CD14-positive monocyte (primary cell): ENCODE data around the gene GYS1. TPM values are rescaled to one million over a fixed set of nuclear protein-coding genes. Genes with fewer than 3 reads are reported as not detected.

Source experiments
- DNase-seq, 3 donors: peaks; one replicate each; pipeline ENCODE4 v3.0.0-alpha.2; 2011 to 2022
- H2AFZ ChIP-seq: 2 replicates; pipeline ENCODE4 v1.6.0; 2012; ENCODE audit warnings: mild to moderate bottlenecking, low read depth, low read length, inconsistent platforms; ENCODE audit not compliant: insufficient read depth, poor library complexity, severe bottlenecking
- H3K27ac ChIP-seq, 2 donors: 1 replicate in 1 of 2; 2 replicates in 1 of 2; pipeline ENCODE4 v1.5.1; 2012 to 2013; ENCODE audit warnings: low read length in 2 of 2, control low read depth in 1 of 2, inconsistent platforms in 1 of 2, low read depth in 1 of 2, mild to moderate bottlenecking in 1 of 2
- H3K27me3 ChIP-seq, 2 donors: one replicate each; pipeline versions ENCODE4 v1.6.0 to v1.6.1; 2011 to 2013; ENCODE audit warnings: low read length in 2 of 2; ENCODE audit not compliant: control insufficient read depth in 2 of 2, insufficient read depth in 2 of 2
- H3K36me3 ChIP-seq, 2 donors: replicated peaks in 1 of 2; 1 replicate in 1 of 2; 2 replicates in 1 of 2; pipeline versions ENCODE4 v1.5.1 to v1.6.1; 2012 to 2013; ENCODE audit warnings: low read length in 2 of 2, control low read depth in 1 of 2, inconsistent platforms in 1 of 2, mild to moderate bottlenecking in 1 of 2; ENCODE audit not compliant: insufficient read depth in 2 of 2, control insufficient read depth in 1 of 2
- H3K4me1 ChIP-seq, 2 donors: 1 replicate in 1 of 2; 2 replicates in 1 of 2; pipeline versions ENCODE4 v1.5.1 to v1.6.1; 2012 to 2013; ENCODE audit warnings: low read length in 2 of 2, control low read depth in 1 of 2, inconsistent platforms in 1 of 2, mild to moderate bottlenecking in 1 of 2, moderate library complexity in 1 of 2; ENCODE audit not compliant: insufficient read depth in 2 of 2, control insufficient read depth in 1 of 2
- H3K4me2 ChIP-seq: replicated peaks from 2 replicates; pipeline ENCODE3; 2012; ENCODE audit warnings: low read length, moderate library complexity, mild to moderate bottlenecking; ENCODE audit not compliant: poor library complexity, severe bottlenecking; ENCODE audit errors: extremely low read depth
- H3K4me3 ChIP-seq, 3 experiments: fragments of 200-600 bp in 1 of 3; sonication (generic) in 1 of 3; replicated peaks in 1 of 3; 1 replicate in 2 of 3; 2 replicates in 1 of 3; pipeline ENCODE4 v1.5.1; 2011 to 2013; ENCODE audit warnings: low read length in 3 of 3, mild to moderate bottlenecking in 3 of 3, control low read depth in 2 of 3, low read depth in 2 of 3, inconsistent platforms in 1 of 3, moderate library complexity in 1 of 3
- H3K79me2 ChIP-seq: 2 replicates; pipeline ENCODE4 v1.6.0; 2012; ENCODE audit warnings: mild to moderate bottlenecking, control low read depth, inconsistent platforms, low read length, moderate library complexity; ENCODE audit not compliant: insufficient read depth
- H3K9ac ChIP-seq: 2 replicates; pipeline ENCODE4 v1.6.0; 2017; ENCODE audit warnings: low read length, mild to moderate bottlenecking; ENCODE audit not compliant: insufficient read depth, poor library complexity, severe bottlenecking
- H3K9me3 ChIP-seq, 2 donors: replicated peaks in 1 of 2; 1 replicate in 1 of 2; 2 replicates in 1 of 2; pipeline versions ENCODE4 v1.5.1 to v1.6.1; 2012 to 2013; ENCODE audit warnings: low read length in 2 of 2, control low read depth in 1 of 2; ENCODE audit not compliant: control insufficient read depth in 1 of 2, insufficient read depth in 1 of 2
- H4K20me1 ChIP-seq: 2 replicates; pipeline ENCODE4 v1.6.0; 2012; ENCODE audit warnings: mild to moderate bottlenecking, low read length, control low read depth, moderate library complexity; ENCODE audit not compliant: insufficient read depth
- H3K27ac Mint-ChIP-seq, 7 donors: one replicate each; pipeline ENCODE4 v1.8.0; 2020; ENCODE audit warnings: mild to moderate bottlenecking in 7 of 7, mixed read lengths in 7 of 7, moderate library complexity in 6 of 7, inconsistent platforms in 2 of 7
- H3K27me3 Mint-ChIP-seq, 3 donors: one replicate each; pipeline ENCODE4 v1.8.0; 2021 to 2022; ENCODE audit warnings: low read depth in 3 of 3, mild to moderate bottlenecking in 3 of 3, mixed read lengths in 3 of 3, moderate library complexity in 3 of 3, inconsistent platforms in 1 of 3
- H3K36me3 Mint-ChIP-seq, 2 donors: one replicate each; pipeline ENCODE4 v1.8.0; 2020; ENCODE audit warnings: mixed read lengths in 2 of 2, inconsistent platforms in 1 of 2, mild to moderate bottlenecking in 1 of 2
- H3K4me1 Mint-ChIP-seq: one replicate; pipeline ENCODE4 v1.8.0; 2020; ENCODE audit warnings: mild to moderate bottlenecking, mixed read lengths
- H3K4me3 Mint-ChIP-seq, 2 donors: one replicate each; pipeline ENCODE4 v1.8.0; 2020; ENCODE audit warnings: mild to moderate bottlenecking in 2 of 2, mixed read lengths in 2 of 2, moderate library complexity in 1 of 2
- H3K9me3 Mint-ChIP-seq, 7 donors: one replicate each; pipeline ENCODE4 v1.8.0; 2020 to 2022; ENCODE audit warnings: mixed read lengths in 7 of 7, mild to moderate bottlenecking in 6 of 7, moderate library complexity in 6 of 7, inconsistent platforms in 2 of 7
- WGBS: methylation state at CpG from one replicate; pipeline ENCODE4 v1.1.5; 2013; ENCODE audit warnings: missing lambda C conversion rate; ENCODE audit not compliant: insufficient coverage; 5-methylcytosine and 5-hydroxymethylcytosine counted together
- intact Hi-C, 2 donors: fragments of 100-400 bp; cut with micrococcal nuclease; formaldehyde crosslinking; loops; one replicate each; pipeline versions ENCODE4 v1.15.0 to v1.15.1; 2023
- polyA plus RNA-seq, 3 donors: library from polyadenylated mRNA; depleted of rRNA in 1 of 3; unstranded in 2 of 3; stranded (reverse) in 1 of 3; fragments of 300-500 nt in 2 of 3; fragments of >200 nt in 1 of 3; fragmentation: Illumina TruSeq in 2 of 3; gene quantifications; 1 replicate in 2 of 3; 2 replicates in 1 of 3; pipeline ENCODE4 v1.2.3, GENCODE V29; 2012 to 2021
- TF ChIP-seq, protein P1 (sequence below): fragments of 200-600 bp; IDR thresholded peaks from one replicate; pipeline ENCODE4 v1.8.0; 2022; ENCODE audit warnings: antibody characterized with exemption, mild to moderate bottlenecking

The GYS1 gene
- polyA plus RNA-seq, 3 donors, result 13.3 to 26.0 (median 21.3) TPM

DNA sequence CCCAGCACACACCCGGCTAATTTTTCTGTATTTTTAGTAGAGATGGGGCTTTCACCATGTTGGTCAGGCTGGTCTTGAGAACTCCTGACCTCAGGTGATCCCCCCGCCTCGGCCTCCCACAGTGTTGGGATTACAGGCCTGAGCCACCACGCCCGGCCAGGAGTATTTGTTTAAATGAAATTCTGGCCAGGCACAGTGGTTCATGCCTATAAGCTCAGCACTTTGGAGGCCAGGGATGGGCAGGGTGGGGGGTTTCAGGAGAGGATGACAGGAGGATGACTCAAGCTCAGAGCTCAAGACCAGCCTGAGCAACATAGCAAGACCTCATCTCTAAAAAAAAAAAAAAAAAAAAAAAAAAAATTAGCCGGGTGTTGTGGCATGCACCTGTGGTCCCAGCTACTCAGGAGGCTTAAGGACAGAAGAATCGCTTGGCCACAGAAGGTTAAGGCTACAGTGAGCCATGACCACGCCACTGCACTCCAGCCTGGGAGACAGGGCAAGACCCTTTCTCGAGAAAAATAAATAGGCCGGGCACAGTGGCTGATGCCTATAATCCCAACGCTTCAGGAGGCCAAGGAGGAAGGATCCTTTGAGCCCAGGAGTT lies 67.8 kb downstream of the GYS1 start:
- Histone ChIP-seq H3K4me2 (no peak overlapping the region), H3K4me1 (peaks cover 0 to 3% of the 10 kb centered on the region in 2 donors), H2AFZ (no peak overlapping the region), H3K27ac (no peak overlapping the region), H3K9ac (no peak overlapping the region), H3K9me3 (no peaks in the 10 kb centered on the region), H4K20me1 (no peaks in the 10 kb centered on the region), H3K27me3 (no peaks in the 10 kb centered on the region), H3K79me2 (no peaks in the 10 kb centered on the region), H3K36me3 (peaks cover 25 to 29% of the 10 kb centered on the region in 2 donors), H3K4me3 (no peak overlapping the region)
- H3K27ac Mint-ChIP-seq, result no peak overlapping the region
- WGBS, result 97% methylated on average over 6 of the region's 11 CpGs
- peak in 1 of 3 donors; percentile 27 for DNase-seq
- H3K4me1 Mint-ChIP-seq, result peaks cover 7% of the 10 kb centered on the region
- no peak overlapping the region for H3K4me3 Mint-ChIP-seq
- peaks cover 2 to 22% (median 5%) of the 10 kb centered on the region in 3 donors for H3K27me3 Mint-ChIP-seq
- intact Hi-C loops, result no loop called here
- no peaks in the 10 kb centered on the region for H3K9me3 Mint-ChIP-seq
- H3K36me3 Mint-ChIP-seq, result peaks cover 22 to 30% of the 10 kb centered on the region in 2 donors
- TF ChIP-seq, protein P1, sequence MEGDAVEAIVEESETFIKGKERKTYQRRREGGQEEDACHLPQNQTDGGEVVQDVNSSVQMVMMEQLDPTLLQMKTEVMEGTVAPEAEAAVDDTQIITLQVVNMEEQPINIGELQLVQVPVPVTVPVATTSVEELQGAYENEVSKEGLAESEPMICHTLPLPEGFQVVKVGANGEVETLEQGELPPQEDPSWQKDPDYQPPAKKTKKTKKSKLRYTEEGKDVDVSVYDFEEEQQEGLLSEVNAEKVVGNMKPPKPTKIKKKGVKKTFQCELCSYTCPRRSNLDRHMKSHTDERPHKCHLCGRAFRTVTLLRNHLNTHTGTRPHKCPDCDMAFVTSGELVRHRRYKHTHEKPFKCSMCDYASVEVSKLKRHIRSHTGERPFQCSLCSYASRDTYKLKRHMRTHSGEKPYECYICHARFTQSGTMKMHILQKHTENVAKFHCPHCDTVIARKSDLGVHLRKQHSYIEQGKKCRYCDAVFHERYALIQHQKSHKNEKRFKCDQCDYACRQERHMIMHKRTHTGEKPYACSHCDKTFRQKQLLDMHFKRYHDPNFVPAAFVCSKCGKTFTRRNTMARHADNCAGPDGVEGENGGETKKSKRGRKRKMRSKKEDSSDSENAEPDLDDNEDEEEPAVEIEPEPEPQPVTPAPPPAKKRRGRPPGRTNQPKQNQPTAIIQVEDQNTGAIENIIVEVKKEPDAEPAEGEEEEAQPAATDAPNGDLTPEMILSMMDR, result no peak

DNA sequence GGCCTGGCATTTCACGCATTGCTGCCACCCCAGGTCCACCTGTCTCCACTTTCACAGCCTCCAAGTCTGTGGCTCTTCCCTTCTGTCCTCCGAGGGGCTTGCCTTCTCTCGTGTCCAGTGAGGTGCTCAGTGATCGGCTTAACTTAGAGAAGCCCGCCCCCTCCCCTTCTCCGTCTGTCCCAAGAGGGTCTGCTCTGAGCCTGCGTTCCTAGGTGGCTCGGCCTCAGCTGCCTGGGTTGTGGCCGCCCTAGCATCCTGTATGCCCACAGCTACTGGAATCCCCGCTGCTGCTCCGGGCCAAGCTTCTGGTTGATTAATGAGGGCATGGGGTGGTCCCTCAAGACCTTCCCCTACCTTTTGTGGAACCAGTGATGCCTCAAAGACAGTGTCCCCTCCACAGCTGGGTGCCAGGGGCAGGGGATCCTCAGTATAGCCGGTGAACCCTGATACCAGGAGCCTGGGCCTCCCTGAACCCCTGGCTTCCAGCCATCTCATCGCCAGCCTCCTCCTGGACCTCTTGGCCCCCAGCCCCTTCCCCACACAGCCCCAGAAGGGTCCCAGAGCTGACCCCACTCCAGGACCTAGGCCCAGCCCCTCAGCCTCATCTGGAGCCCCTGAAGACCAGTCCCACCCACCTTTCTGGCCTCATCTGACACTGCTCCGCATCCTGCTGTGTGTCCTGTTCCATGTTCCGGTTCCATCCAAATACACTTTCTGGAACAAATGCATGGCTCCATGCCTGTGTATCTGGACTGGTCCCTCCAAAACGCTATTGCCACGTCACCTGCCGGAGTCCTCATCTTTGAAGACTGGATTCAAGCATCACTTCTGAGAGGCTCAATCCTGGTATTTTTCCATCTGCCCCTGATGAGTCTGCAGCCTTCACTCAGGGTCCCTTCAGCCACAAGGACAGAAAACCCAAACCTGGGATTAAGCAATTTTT lies 70.3 kb downstream of the GYS1 start:
- no peak overlapping the region for H3K9ac ChIP-seq
- intact Hi-C loops, result no loop called here
- H2AFZ ChIP-seq, result no peak overlapping the region
- TF ChIP-seq, protein P1, result no peak
- no peaks in the 10 kb centered on the region for H4K20me1 ChIP-seq
- H3K9me3 ChIP-seq, result no peaks in the 10 kb centered on the region
- peaks cover 0 to 3% of the 10 kb centered on the region in 2 donors for H3K4me1 ChIP-seq
- peaks cover 35 to 49% of the 10 kb centered on the region in 2 donors for H3K36me3 Mint-ChIP-seq
- H3K4me3 ChIP-seq, result no peak overlapping the region
- no peak overlapping the region for H3K27ac ChIP-seq
- 99% methylated on average over 13 of the region's 18 CpGs for WGBS
- H3K27me3 Mint-ChIP-seq, result peaks cover 2 to 16% (median 5%) of the 10 kb centered on the region in 3 donors
- H3K4me1 Mint-ChIP-seq, result peaks cover 7% of the 10 kb centered on the region
- H3K4me2 ChIP-seq, result no peak overlapping the region
- peaks cover 43% of the 10 kb centered on the region in 2 donors for H3K36me3 ChIP-seq
- no peaks in the 10 kb centered on the region for H3K9me3 Mint-ChIP-seq
- H3K4me3 Mint-ChIP-seq, result no peak overlapping the region
- no peaks in the 10 kb centered on the region for H3K79me2 ChIP-seq
- H3K27me3 ChIP-seq, result no peaks in the 10 kb centered on the region
- H3K27ac Mint-ChIP-seq, result no peak overlapping the region
- DNase-seq, result no peak
